Measurements from ENCODE around the gene CUX1. TPM values are rescaled to one million over a fixed set of nuclear protein-coding genes. Genes with fewer than 3 reads are reported as not detected.

CUX1 gene
- total and polyA plus RNA-seq, 2 of the 13 experiments (the other 11 are each of a cell fraction or from before 2014, with no cell fraction given), result 13.7 to 14.9 TPM

DNA sequence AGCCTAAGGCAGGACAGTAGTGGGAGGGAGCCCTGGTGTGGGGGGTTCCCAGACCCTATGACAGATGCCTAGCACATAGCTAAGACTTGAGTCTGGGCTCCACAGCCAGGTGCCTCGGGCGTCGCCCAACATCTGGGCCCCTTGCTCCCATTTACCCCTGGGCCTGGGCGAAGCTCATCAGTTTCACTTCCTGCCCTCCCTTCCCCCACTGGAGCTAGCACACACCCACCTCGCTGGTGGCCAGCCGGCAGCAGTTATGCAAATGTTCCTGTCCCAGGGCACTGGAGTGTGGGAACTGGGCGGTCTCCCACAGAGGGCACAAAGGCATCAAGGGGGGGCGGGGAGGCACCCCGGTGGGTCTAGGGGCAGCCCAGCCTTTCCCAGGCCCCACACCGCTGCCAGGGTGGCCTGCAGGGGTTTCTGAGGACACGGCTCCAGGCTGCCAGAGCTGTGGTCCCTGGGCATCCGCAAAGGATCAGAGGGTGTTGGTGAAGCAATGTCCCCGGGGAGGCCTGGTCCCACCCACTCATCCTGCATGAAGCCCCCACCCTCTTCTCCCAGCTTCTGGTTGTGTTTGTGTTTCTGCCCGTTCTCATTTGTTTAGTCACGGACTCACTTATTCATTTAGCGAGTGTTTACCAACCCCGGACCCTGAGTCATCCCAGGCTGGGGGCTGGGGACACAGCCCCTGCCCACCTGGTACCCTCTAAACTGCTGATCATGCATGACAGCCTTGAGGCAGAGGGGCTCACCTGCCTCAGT lies 489.7 kb downstream of the CUX1 start (continued):
- TF ChIP-seq, protein P1, sequence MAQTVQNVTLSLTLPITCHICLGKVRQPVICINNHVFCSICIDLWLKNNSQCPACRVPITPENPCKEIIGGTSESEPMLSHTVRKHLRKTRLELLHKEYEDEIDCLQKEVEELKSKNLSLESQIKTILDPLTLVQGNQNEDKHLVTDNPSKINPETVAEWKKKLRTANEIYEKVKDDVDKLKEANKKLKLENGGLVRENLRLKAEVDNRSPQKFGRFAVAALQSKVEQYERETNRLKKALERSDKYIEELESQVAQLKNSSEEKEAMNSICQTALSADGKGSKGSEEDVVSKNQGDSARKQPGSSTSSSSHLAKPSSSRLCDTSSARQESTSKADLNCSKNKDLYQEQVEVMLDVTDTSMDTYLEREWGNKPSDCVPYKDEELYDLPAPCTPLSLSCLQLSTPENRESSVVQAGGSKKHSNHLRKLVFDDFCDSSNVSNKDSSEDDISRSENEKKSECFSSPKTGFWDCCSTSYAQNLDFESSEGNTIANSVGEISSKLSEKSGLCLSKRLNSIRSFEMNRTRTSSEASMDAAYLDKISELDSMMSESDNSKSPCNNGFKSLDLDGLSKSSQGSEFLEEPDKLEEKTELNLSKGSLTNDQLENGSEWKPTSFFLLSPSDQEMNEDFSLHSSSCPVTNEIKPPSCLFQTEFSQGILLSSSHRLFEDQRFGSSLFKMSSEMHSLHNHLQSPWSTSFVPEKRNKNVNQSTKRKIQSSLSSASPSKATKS (CRISPR knock-in tag; IDR thresholded peaks at IDR 0.05), result no peak
- TF ChIP-seq ZNF660 (CRISPR knock-in tag; IDR thresholded peaks at IDR 0.05; ENCODE audit: borderline replicate concordance, low read depth) (0 out of 2 replicates have a peak, but pooled peaks have one; percentile 63), KLF9 (CRISPR knock-in tag; IDR thresholded peaks at IDR 0.05; ENCODE audit: low read depth) (no peak), SIN3A (IDR thresholded peaks at IDR 0.05; ENCODE audit: borderline replicate concordance, low read depth, low read length) (no peak), ZNF484 (CRISPR knock-in tag; IDR thresholded peaks at IDR 0.05; ENCODE audit: borderline replicate concordance, low read depth) (no peak), ZNF776 (CRISPR knock-in tag; IDR thresholded peaks at IDR 0.05) (no peak), POGZ (CRISPR knock-in tag; IDR thresholded peaks at IDR 0.05) (no peak), SP4 (CRISPR knock-in tag; IDR thresholded peaks at IDR 0.05) (0 out of 2 replicates have a peak, but pooled peaks have one; percentile 28), SRF (IDR thresholded peaks at IDR 0.05; ENCODE audit: low read depth, low read length) (no peak), TMF1 (CRISPR knock-in tag; IDR thresholded peaks at IDR 0.05; ENCODE audit: low read depth) (no peak), ZKSCAN8 (CRISPR knock-in tag; IDR thresholded peaks at IDR 0.05; ENCODE audit: borderline replicate concordance) (no peak), CCDC6 (CRISPR knock-in tag; IDR thresholded peaks at IDR 0.05) (no peak), ISL2 (CRISPR knock-in tag; IDR thresholded peaks at IDR 0.05) (no peak)
- TF ChIP-seq, protein P2, sequence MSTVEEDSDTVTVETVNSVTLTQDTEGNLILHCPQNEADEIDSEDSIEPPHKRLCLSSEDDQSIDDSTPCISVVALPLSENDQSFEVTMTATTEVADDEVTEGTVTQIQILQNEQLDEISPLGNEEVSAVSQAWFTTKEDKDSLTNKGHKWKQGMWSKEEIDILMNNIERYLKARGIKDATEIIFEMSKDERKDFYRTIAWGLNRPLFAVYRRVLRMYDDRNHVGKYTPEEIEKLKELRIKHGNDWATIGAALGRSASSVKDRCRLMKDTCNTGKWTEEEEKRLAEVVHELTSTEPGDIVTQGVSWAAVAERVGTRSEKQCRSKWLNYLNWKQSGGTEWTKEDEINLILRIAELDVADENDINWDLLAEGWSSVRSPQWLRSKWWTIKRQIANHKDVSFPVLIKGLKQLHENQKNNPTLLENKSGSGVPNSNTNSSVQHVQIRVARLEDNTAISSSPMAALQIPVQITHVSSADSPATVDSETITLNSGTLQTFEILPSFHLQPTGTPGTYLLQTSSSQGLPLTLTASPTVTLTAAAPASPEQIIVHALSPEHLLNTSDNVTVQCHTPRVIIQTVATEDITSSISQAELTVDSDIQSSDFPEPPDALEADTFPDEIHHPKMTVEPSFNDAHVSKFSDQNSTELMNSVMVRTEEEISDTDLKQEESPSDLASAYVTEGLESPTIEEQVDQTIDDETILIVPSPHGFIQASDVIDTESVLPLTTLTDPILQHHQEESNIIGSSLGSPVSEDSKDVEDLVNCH (CRISPR knock-in tag; IDR thresholded peaks at IDR 0.05), result no peak
- TF ChIP-seq, protein P3, sequence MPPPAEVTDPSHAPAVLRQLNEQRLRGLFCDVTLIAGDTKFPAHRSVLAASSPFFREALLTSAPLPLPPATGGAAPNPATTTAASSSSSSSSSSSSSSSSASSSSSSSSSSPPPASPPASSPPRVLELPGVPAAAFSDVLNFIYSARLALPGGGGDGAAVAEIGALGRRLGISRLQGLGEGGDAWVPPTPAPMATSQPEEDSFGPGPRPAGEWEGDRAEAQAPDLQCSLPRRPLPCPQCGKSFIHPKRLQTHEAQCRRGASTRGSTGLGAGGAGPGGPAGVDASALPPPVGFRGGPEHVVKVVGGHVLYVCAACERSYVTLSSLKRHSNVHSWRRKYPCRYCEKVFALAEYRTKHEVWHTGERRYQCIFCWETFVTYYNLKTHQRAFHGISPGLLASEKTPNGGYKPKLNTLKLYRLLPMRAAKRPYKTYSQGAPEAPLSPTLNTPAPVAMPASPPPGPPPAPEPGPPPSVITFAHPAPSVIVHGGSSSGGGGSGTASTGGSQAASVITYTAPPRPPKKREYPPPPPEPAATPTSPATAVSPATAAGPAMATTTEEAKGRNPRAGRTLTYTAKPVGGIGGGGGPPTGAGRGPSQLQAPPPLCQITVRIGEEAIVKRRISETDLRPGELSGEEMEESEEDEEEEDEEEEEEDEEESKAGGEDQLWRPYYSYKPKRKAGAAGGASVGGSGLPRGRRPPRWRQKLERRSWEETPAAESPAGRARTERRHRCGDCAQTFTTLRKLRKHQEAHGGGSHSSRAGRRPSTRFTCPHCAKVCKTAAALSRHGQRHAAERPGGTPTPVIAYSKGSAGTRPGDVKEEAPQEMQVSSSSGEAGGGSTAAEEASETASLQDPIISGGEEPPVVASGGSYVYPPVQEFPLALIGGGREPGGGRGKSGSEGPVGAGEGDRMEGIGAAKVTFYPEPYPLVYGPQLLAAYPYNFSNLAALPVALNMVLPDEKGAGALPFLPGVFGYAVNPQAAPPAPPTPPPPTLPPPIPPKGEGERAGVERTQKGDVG (CRISPR knock-in tag; IDR thresholded peaks at IDR 0.05; ENCODE audit: borderline replicate concordance), result no peak
- TF ChIP-seq, protein P4, sequence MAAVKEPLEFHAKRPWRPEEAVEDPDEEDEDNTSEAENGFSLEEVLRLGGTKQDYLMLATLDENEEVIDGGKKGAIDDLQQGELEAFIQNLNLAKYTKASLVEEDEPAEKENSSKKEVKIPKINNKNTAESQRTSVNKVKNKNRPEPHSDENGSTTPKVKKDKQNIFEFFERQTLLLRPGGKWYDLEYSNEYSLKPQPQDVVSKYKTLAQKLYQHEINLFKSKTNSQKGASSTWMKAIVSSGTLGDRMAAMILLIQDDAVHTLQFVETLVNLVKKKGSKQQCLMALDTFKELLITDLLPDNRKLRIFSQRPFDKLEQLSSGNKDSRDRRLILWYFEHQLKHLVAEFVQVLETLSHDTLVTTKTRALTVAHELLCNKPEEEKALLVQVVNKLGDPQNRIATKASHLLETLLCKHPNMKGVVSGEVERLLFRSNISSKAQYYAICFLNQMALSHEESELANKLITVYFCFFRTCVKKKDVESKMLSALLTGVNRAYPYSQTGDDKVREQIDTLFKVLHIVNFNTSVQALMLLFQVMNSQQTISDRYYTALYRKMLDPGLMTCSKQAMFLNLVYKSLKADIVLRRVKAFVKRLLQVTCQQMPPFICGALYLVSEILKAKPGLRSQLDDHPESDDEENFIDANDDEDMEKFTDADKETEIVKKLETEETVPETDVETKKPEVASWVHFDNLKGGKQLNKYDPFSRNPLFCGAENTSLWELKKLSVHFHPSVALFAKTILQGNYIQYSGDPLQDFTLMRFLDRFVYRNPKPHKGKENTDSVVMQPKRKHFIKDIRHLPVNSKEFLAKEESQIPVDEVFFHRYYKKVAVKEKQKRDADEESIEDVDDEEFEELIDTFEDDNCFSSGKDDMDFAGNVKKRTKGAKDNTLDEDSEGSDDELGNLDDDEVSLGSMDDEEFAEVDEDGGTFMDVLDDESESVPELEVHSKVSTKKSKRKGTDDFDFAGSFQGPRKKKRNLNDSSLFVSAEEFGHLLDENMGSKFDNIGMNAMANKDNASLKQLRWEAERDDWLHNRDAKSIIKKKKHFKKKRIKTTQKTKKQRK (IDR thresholded peaks at IDR 0.05; ENCODE audit: low read length), result no peak
- TF ChIP-seq, protein P5, sequence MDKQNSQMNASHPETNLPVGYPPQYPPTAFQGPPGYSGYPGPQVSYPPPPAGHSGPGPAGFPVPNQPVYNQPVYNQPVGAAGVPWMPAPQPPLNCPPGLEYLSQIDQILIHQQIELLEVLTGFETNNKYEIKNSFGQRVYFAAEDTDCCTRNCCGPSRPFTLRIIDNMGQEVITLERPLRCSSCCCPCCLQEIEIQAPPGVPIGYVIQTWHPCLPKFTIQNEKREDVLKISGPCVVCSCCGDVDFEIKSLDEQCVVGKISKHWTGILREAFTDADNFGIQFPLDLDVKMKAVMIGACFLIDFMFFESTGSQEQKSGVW (CRISPR knock-in tag; IDR thresholded peaks at IDR 0.05; ENCODE audit: borderline replicate concordance), result no peak
